HT-29 (cell line): ENCODE measurements around the gene ZNF22. TPM values are rescaled to one million over a fixed set of nuclear protein-coding genes. Genes with fewer than 3 reads are reported as not detected.

Experiments used
- DNase-seq: peaks from one replicate; pipeline ENCODE4 v3.0.0-alpha.2; 2015; ENCODE audit warnings: low spot score
- total RNA-seq: library from RNA; depleted of rRNA; stranded (reverse); fragments of >200 nt; shearing (Covaris generic); gene quantifications from 2 replicates; pipeline ENCODE4 v1.2.3, GENCODE V29; 2014

The ZNF22 gene
- total RNA-seq, 1 experiment from 2014 or later = 11.7 TPM

GRCh38 chr10:44977287-44978212, 23.2 kb upstream of the ZNF22 start:
- DNase-seq = no peak

GRCh38 chr10:44978213-44978569, 22.5 kb upstream of the ZNF22 start:
- no peak for DNase-seq

- DNase-seq = peak; percentile 98
Observed at GRCh38 chr10:44978570-44979280, 22.0 kb upstream of the ZNF22 start, which contains the start of gene DEPP1. TSS of gene DEPP1 (minus strand) at chr10:44978809. CDS start at chr10:44978030, 779 bp downstream.

- DNase-seq = peak; percentile 49
Observed at GRCh38 chr10:44979281-44980191, 21.2 kb upstream of the ZNF22 start.

- DNase-seq = no peak
Observed at GRCh38 chr10:44980309-44981171, 20.2 kb upstream of the ZNF22 start.

- peak; percentile 75 for DNase-seq
Observed at GRCh38 chr10:44981172-44982113, 19.3 kb upstream of the ZNF22 start.

GRCh38 chr10:44982114-44982460, 18.6 kb upstream of the ZNF22 start:
- DNase-seq = no peak

- no peak for DNase-seq
Observed at GRCh38 chr10:44982496-44982895, 18.2 kb upstream of the ZNF22 start.

- DNase-seq = no peak
Observed at GRCh38 chr10:44983066-44983894, 17.4 kb upstream of the ZNF22 start.

- DNase-seq = no peak
Observed at GRCh38 chr10:44983895-44984278, 16.8 kb upstream of the ZNF22 start.

GRCh38 chr10:44984671-44985101, 16.0 kb upstream of the ZNF22 start:
- no peak for DNase-seq

GRCh38 chr10:44985175-44985681, 15.5 kb upstream of the ZNF22 start:
- no peak for DNase-seq

GRCh38 chr10:44986179-44986578, 14.5 kb upstream of the ZNF22 start:
- DNase-seq = no peak

GRCh38 chr10:44986670-44987069, 14.1 kb upstream of the ZNF22 start:
- no peak for DNase-seq

- DNase-seq = no peak
Observed at GRCh38 chr10:44988957-44989585, 11.7 kb upstream of the ZNF22 start.

GRCh38 chr10:44989597-44990301, 11.0 kb upstream of the ZNF22 start:
- no peak for DNase-seq

GRCh38 chr10:44990302-44990655, 10.4 kb upstream of the ZNF22 start:
- no peak for DNase-seq
